Neural crest cell (in vitro differentiated cells): Measurements from ENCODE around the gene CASZ1. TPM values are rescaled to one million over a fixed set of nuclear protein-coding genes. Genes with fewer than 3 reads are reported as not detected.

ENCODE experiments used
- DNase-seq: peaks from one replicate; pipeline ENCODE4 v3.0.0; 2021; ENCODE audit warnings: low read depth, mixed read lengths, low spot score
- H3K27ac Mint-ChIP-seq: one replicate; pipeline ENCODE4 v1.8.0; 2021; ENCODE audit warnings: mild to moderate bottlenecking, mixed read lengths; ENCODE audit not compliant: unreplicated experiment
- H3K27me3 Mint-ChIP-seq: 2 replicates; pipeline ENCODE4 v1.8.0; 2021; ENCODE audit warnings: low read depth, mild to moderate bottlenecking, mixed read lengths
- H3K36me3 Mint-ChIP-seq: 2 replicates; pipeline ENCODE4 v1.8.0; 2021; ENCODE audit warnings: low read depth, mild to moderate bottlenecking, mixed read lengths
- H3K4me1 Mint-ChIP-seq: 2 replicates; pipeline ENCODE4 v1.8.0; 2021; ENCODE audit warnings: mixed read lengths
- H3K4me3 Mint-ChIP-seq: one replicate; pipeline ENCODE4 v1.8.0; 2021; ENCODE audit warnings: mild to moderate bottlenecking, mixed read lengths
- H3K9me3 Mint-ChIP-seq: 2 replicates; pipeline ENCODE4 v1.8.0; 2021; ENCODE audit warnings: mixed read lengths
- total RNA-seq: library from RNA; stranded (reverse); gene quantifications from 2 replicates; pipeline ENCODE4 v1.2.1, GENCODE V29; 2021
- TF ChIP-seq, protein P1 (sequence below): fragments of 200-600 bp; sonication (generic); conservative IDR thresholded peaks from 2 replicates; pipeline ENCODE4 v1.5.0; 2021; ENCODE audit warnings: antibody characterized with exemption, mild to moderate bottlenecking

CASZ1 gene
- total RNA-seq, 1 donor from 2014 or later = 2.6 TPM

DNA sequence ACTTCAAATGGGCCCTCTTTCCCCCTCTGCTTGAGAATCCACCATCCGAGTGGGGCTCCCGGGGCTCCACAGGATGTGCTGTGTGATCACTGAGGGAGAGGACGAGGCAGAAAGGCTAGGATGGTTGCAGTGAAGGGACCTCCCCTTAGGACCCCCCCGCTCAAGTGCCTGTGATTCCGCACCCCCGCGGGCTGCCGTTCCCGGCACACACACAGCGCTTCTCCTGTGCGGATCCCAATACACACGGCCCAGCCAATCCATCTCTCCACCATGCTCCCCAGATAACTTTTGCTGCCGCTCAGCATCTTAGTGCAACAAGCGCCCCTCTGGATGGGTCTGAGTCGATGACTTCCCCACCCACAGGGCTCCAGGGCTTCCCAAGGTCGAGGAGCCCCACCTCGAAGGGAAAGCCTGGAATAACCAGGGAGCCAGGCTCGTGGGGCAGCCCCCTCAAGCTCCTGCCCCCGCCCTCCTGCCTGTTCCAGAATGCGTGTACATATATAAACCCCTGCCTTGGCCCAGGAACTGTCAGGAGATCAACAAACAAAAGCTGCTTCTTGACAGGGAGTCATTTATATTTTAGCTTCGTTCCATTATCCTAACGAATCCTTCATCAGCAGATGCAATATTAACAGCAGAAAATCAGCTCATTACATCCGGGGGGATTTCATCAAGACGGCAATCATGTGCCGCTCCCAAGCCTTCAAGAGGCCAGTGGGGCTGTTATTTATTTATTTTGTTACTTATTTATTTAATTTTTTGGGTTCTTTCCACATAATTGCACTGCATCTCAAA, 83.7 kb downstream of the CASZ1 start:
- no peaks in the 10 kb centered on the region for H3K36me3 Mint-ChIP-seq
- H3K27me3 Mint-ChIP-seq = peaks cover 80% of the 10 kb centered on the region
- TF ChIP-seq, protein P1, sequence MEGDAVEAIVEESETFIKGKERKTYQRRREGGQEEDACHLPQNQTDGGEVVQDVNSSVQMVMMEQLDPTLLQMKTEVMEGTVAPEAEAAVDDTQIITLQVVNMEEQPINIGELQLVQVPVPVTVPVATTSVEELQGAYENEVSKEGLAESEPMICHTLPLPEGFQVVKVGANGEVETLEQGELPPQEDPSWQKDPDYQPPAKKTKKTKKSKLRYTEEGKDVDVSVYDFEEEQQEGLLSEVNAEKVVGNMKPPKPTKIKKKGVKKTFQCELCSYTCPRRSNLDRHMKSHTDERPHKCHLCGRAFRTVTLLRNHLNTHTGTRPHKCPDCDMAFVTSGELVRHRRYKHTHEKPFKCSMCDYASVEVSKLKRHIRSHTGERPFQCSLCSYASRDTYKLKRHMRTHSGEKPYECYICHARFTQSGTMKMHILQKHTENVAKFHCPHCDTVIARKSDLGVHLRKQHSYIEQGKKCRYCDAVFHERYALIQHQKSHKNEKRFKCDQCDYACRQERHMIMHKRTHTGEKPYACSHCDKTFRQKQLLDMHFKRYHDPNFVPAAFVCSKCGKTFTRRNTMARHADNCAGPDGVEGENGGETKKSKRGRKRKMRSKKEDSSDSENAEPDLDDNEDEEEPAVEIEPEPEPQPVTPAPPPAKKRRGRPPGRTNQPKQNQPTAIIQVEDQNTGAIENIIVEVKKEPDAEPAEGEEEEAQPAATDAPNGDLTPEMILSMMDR = no peak
- H3K9me3 Mint-ChIP-seq = no peaks in the 10 kb centered on the region
- no peak overlapping the region for H3K4me3 Mint-ChIP-seq
- peaks cover 45% of the 10 kb centered on the region for H3K4me1 Mint-ChIP-seq
- DNase-seq = no peak
- H3K27ac Mint-ChIP-seq = no peak overlapping the region

DNA sequence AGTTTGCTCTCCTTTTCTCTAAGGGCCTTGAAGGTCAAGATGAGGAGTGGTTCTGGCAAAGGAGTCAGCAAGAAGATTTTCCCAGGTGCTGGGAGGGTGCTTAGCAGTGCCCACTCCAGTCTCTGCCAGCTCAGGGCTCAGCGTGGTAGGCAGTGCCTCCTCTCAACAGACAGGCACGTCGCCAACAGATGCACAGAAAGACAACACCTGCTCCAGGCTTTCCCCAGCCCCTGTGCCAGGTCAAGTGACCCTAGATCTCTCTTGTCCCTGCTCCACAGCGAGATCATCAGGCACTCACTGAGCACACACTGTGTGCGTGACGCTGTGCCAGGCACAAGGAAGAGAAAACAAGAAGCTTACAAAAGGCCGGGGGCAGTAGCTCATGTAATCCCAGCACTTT, 86.0 kb downstream of the CASZ1 start:
- no peaks in the 10 kb centered on the region for H3K36me3 Mint-ChIP-seq
- TF ChIP-seq, protein P1 = no peak
- H3K27me3 Mint-ChIP-seq = peaks cover 83% of the 10 kb centered on the region
- H3K4me3 Mint-ChIP-seq = no peak overlapping the region
- peaks cover 46% of the 10 kb centered on the region for H3K4me1 Mint-ChIP-seq
- no peaks in the 10 kb centered on the region for H3K9me3 Mint-ChIP-seq
- no peak for DNase-seq
- H3K27ac Mint-ChIP-seq = no peak overlapping the region

DNA sequence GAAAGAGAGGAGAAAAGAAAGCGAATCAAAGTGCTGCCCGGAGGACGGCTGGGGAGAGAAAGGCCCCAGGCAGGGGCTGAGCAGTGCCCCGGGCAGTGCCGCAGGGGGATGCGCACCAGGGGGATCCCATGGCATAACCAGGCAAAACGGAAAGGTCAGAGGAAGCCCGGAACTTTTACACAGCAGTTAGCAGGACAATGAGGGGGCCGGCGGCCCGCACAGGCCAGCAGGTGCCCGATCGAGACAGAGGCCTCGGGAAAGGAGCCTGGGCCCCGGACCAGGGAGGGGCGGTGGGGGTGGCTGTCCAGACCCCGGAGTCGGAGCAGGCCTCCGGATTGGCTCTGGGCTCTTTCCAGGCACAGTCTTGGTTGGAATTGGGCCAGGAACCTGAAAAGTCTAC, 86.8 kb downstream of the CASZ1 start:
- TF ChIP-seq, protein P1 = no peak
- no peak for DNase-seq
- Mint-ChIP-seq H3K36me3 (no peaks in the 10 kb centered on the region), H3K4me1 (peaks cover 43% of the 10 kb centered on the region), H3K9me3 (no peaks in the 10 kb centered on the region), H3K27me3 (peaks cover 86% of the 10 kb centered on the region), H3K4me3 (peak overlapping the region; percentile 59), H3K27ac (peak overlapping the region; percentile 97)

DNA sequence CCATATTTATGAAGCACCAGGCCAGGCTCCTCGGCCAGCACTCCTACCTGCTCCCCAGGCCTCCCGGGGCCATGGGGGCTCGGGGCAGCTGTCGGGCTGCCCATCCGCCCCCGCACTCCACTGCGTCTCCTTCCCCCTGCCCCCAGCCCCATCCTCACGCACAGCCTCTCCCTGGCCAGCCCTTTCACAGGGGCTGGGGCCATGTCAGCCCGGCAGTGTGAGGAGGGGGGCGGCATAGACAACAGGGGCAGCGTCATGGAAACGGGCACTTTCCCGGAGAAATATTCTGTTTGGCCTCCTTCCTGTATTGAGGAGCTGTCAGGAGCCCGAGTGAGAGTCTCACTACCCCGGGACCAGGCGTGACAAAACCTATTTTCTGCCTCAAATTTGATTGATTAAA, 87.3 kb downstream of the CASZ1 start:
- Mint-ChIP-seq H3K4me1 (peaks cover 40% of the 10 kb centered on the region), H3K36me3 (no peaks in the 10 kb centered on the region), H3K4me3 (peak overlapping the region; percentile 59), H3K27ac (peak overlapping the region; percentile 97), H3K9me3 (no peaks in the 10 kb centered on the region), H3K27me3 (peaks cover 85% of the 10 kb centered on the region)
- TF ChIP-seq, protein P1 = no peak
- DNase-seq = peak; percentile 45

DNA sequence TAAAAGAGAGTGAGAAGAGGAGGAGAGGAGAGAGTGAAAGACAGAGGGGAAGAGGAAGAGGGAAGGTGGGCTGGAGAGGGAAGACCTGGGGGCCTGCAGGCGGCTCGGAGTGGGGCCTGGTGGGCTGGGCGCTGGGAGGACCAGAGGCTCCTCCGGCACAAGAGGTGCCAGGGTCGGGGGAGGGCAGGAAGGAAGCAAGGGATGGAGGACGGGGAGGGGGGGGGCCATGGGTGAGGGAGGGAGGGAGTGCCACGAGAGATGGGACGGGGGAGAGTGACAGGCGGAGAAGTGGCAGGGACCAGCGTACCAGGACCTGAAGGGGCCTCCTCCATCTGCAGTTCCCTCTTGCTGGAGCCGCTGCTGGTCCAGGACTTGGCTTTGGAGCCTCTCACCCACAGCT, 87.7 kb downstream of the CASZ1 start:
- Mint-ChIP-seq H3K27ac (no peak overlapping the region), H3K4me1 (peaks cover 41% of the 10 kb centered on the region), H3K4me3 (no peak overlapping the region), H3K36me3 (no peaks in the 10 kb centered on the region), H3K9me3 (no peaks in the 10 kb centered on the region), H3K27me3 (peaks cover 87% of the 10 kb centered on the region)
- TF ChIP-seq, protein P1 = no peak
- DNase-seq = no peak
